Loucy (cell line): ENCODE measurements around the gene RAB9B.
"Not testable (repeated sequence)": the region's sequence is repeated elsewhere in the genome, so short reads cannot be mapped to it uniquely, and the experiment has no call there.

Experiments
- EZH2phosphoT487 ChIP-seq: fragments of 200-600 bp; IDR thresholded peaks from 2 replicates; pipeline ENCODE4 v1.6.1; 2018; ENCODE audit warnings: antibody characterized with exemption, mild to moderate bottlenecking, moderate library complexity, borderline replicate concordance
- TF ChIP-seq, protein P1 (sequence below): fragments of 200-600 bp; sonication (generic); conservative IDR thresholded peaks from 2 replicates; pipeline ENCODE4 v1.5.1; 2014; ENCODE audit warnings: mild to moderate bottlenecking, antibody characterized with exemption, low read length

DNA sequence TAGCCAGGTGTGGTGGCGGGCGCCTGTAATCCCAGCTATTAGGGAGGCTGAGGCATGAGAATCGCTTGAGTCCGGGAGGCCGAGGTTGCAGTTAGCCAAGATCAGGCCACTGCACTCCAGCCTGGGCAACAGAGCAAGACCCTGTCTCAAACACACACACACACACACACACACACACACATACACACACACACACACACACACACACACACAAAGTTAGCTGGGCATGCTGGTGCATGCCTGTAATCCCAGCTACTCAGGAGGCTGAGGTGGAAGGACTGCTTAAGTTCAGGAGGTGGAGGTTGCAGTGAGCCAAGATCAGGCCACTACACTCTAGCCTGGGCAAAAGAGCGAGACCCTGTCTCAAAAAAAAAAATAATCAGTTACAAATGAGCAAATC lies 11.3 kb downstream of the RAB9B start:
- TF ChIP-seq EZH2phosphoT487, result not testable (repeated sequence)
- TF ChIP-seq, protein P1, sequence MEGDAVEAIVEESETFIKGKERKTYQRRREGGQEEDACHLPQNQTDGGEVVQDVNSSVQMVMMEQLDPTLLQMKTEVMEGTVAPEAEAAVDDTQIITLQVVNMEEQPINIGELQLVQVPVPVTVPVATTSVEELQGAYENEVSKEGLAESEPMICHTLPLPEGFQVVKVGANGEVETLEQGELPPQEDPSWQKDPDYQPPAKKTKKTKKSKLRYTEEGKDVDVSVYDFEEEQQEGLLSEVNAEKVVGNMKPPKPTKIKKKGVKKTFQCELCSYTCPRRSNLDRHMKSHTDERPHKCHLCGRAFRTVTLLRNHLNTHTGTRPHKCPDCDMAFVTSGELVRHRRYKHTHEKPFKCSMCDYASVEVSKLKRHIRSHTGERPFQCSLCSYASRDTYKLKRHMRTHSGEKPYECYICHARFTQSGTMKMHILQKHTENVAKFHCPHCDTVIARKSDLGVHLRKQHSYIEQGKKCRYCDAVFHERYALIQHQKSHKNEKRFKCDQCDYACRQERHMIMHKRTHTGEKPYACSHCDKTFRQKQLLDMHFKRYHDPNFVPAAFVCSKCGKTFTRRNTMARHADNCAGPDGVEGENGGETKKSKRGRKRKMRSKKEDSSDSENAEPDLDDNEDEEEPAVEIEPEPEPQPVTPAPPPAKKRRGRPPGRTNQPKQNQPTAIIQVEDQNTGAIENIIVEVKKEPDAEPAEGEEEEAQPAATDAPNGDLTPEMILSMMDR, result not testable (repeated sequence)
